ENCODE measurements around the gene TRPV2.

TRPV2 gene

DNA sequence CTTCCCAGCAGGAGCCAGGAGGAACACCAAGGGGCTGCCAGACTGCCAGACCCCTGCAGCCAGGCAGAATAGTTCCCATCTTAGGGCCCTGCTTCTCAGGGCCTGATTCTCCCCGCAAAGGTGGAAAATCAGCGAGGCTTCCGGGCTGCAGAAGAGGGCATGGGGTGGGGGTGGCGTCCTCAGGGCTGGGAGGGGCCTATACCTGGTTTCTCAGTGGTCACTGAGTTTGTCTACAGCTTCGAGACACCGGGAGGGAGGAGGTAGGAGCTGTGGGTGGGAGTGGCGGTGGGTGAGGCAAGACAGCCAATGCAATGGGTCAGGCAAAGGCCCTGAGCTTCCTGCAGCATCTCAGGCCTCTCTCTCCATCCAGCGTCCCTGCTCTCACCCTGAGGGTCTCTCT lies 62.3 kb downstream of the TRPV2 start:
- TF ChIP-seq, protein P1, sequence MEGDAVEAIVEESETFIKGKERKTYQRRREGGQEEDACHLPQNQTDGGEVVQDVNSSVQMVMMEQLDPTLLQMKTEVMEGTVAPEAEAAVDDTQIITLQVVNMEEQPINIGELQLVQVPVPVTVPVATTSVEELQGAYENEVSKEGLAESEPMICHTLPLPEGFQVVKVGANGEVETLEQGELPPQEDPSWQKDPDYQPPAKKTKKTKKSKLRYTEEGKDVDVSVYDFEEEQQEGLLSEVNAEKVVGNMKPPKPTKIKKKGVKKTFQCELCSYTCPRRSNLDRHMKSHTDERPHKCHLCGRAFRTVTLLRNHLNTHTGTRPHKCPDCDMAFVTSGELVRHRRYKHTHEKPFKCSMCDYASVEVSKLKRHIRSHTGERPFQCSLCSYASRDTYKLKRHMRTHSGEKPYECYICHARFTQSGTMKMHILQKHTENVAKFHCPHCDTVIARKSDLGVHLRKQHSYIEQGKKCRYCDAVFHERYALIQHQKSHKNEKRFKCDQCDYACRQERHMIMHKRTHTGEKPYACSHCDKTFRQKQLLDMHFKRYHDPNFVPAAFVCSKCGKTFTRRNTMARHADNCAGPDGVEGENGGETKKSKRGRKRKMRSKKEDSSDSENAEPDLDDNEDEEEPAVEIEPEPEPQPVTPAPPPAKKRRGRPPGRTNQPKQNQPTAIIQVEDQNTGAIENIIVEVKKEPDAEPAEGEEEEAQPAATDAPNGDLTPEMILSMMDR (IDR thresholded peaks at IDR 0.05; ENCODE audit: low read depth, low read length), result no peak
- no peak overlapping the region for H3K27ac ChIP-seq
- no peaks in the 10 kb centered on the region for H3K27me3 ChIP-seq (ENCODE audit: insufficient read depth, low read depth, severe bottlenecking)
- no peaks in the 10 kb centered on the region for H3K36me3 ChIP-seq
- no peak for DNase-seq
- H3K9me3 ChIP-seq (ENCODE audit: severe bottlenecking), result no peaks in the 10 kb centered on the region
- H3K4me3 ChIP-seq (ENCODE audit: low read depth, low read length), result no peak overlapping the region

DNA sequence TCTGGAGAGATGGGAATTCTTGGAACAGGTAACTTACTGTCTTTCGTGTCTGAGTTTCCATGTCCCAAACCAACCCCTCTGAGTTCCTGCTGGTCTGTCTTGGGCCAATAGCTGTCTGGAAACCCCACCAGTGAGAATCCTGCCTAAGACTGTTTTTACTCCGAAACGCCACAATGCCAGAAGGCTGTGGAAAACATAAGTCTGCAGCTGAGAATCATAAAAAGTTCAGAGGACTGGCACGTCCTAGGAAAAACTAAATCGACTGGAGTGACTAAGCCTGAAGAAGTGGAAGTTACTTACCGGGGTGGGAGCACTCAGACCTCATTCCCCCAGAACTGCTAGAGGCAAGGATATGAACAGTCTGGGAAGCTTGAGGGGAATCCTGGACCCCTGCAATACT lies 63.3 kb downstream of the TRPV2 start:
- Histone ChIP-seq H3K36me3 (no peaks in the 10 kb centered on the region), H3K27me3 (ENCODE audit: insufficient read depth, low read depth, severe bottlenecking) (no peaks in the 10 kb centered on the region), H3K9me3 (ENCODE audit: severe bottlenecking) (no peaks in the 10 kb centered on the region), H3K27ac (no peak overlapping the region), H3K4me3 (ENCODE audit: low read depth, low read length) (no peak overlapping the region)
- TF ChIP-seq, protein P1 (IDR thresholded peaks at IDR 0.05; ENCODE audit: low read depth, low read length), result no peak
- DNase-seq, result no peak

DNA sequence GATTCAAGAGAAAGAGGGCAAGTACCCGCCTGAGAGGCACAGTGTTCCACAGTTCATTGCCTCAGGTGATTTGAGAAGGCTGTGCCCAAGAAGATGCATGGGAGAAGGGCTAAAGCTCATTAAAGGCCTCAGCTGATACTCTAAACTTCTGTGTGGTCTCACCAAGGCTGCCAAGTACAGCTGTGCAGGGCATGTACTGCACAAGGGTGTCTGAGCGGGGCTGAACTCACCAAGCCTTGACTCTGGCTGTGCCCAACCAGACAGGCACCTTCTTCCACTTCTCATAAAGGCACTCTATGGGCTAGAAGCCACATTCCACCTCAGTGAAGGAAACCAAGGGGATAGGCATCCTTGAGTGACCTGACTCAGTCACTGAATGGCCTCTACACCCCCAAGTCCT lies 63.9 kb downstream of the TRPV2 start:
- Histone ChIP-seq H3K27me3 (ENCODE audit: insufficient read depth, low read depth, severe bottlenecking) (no peaks in the 10 kb centered on the region), H3K27ac (no peak overlapping the region), H3K9me3 (ENCODE audit: severe bottlenecking) (no peaks in the 10 kb centered on the region), H3K36me3 (no peaks in the 10 kb centered on the region), H3K4me3 (ENCODE audit: low read depth, low read length) (no peak overlapping the region)
- TF ChIP-seq, protein P1 (IDR thresholded peaks at IDR 0.05; ENCODE audit: low read depth, low read length), result no peak
- DNase-seq, result no peak

DNA sequence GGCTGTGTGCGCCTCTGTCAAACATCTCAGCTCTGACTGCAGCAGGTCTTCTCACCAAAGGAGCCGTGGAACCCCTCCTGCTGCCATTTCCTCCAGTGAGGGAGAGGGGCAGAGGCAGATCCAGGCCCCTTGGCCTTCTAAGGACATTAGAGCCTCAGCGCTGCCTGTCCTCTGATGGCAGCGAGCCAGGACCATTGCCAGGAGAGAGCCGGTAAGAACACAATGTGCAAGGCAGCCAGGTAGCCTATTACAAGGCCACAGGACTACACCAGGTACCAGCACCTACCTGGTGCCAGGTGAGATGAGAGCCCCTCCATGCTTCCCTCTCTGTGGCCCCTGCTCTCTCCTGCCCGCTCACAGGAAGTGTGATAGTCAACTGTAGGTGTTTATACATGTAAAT lies 65.6 kb downstream of the TRPV2 start:
- DNase-seq, result no peak
- Histone ChIP-seq H3K9me3 (ENCODE audit: severe bottlenecking) (no peaks in the 10 kb centered on the region), H3K27me3 (ENCODE audit: insufficient read depth, low read depth, severe bottlenecking) (no peaks in the 10 kb centered on the region), H3K27ac (no peak overlapping the region), H3K36me3 (no peaks in the 10 kb centered on the region), H3K4me3 (ENCODE audit: low read depth, low read length) (no peak overlapping the region)
- TF ChIP-seq, protein P1 (IDR thresholded peaks at IDR 0.05; ENCODE audit: low read depth, low read length), result no peak

DNA sequence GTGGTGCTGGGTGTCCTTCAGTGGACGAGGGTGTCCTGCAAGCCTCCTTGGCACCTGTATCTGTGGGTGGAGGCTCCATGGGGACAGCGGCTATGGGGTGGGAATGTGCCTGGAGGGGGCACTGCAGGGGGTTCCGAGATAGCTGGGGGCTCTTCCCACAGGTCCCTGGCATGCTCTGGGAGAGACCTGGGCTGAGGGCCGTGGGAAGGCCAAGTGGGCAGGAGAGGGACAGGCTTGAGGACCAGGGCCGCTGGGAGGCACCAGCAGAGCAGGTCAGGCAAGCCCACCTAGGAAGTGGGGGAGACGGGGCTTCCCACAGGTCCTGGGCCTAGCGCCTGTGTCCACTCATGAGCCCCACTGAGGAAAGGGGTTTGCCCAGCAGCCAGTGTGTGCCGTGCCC lies 66.9 kb downstream of the TRPV2 start:
- no peak overlapping the region for H3K27ac ChIP-seq
- H3K4me3 ChIP-seq (ENCODE audit: low read depth, low read length), result no peak overlapping the region
- no peaks in the 10 kb centered on the region for H3K36me3 ChIP-seq
- TF ChIP-seq, protein P1 (IDR thresholded peaks at IDR 0.05; ENCODE audit: low read depth, low read length), result no peak
- no peaks in the 10 kb centered on the region for H3K27me3 ChIP-seq (ENCODE audit: insufficient read depth, low read depth, severe bottlenecking)
- no peak for DNase-seq
- H3K9me3 ChIP-seq (ENCODE audit: severe bottlenecking), result no peaks in the 10 kb centered on the region

DNA sequence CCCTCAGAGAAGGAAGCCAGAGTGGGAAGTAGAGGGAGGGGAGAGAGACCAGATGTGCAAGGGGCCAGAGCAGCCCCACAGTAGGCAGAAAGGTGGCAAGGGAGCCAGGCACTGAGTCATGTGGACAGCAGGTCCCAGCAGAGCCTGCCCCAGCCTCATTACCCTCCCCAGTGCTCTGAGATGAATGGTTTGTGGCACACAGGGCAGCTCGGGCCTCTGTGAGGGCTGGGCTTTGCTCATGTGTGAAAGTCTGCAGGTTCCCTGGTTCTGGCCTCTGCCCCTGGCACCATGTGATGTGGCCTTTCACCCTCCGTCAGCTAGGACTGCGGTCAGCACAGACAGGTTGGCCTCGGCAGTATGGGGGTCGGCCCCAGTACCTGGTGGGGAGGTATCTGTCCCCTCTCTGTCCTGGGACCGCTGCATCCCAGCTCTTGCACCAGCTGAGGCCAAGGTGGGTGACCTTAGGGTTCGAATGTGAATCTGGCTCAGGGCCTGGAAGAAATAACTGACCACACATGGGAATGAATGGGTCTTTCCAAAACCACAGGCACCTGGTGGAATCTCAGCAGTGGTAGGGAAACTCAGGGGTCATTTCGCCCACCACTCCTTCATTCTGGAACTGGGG lies 67.8 kb downstream of the TRPV2 start:
- H3K27ac ChIP-seq, result no peak overlapping the region
- H3K36me3 ChIP-seq, result no peaks in the 10 kb centered on the region
- no peak for DNase-seq
- H3K27me3 ChIP-seq (ENCODE audit: insufficient read depth, low read depth, severe bottlenecking), result no peaks in the 10 kb centered on the region
- TF ChIP-seq, protein P1 (IDR thresholded peaks at IDR 0.05; ENCODE audit: low read depth, low read length), result no peak
- no peak overlapping the region for H3K4me3 ChIP-seq (ENCODE audit: low read depth, low read length)
- no peaks in the 10 kb centered on the region for H3K9me3 ChIP-seq (ENCODE audit: severe bottlenecking)
